Endothelial cell of umbilical vein (primary cell): ENCODE data around the gene OR2Y1.

Source experiments
- EZH2 ChIP-seq: IDR thresholded peaks from 2 replicates; pipeline ENCODE4 v1.6.1; 2012; ENCODE audit warnings: borderline replicate concordance, low read depth, mild to moderate bottlenecking, moderate library complexity, low read length, inconsistent platforms; ENCODE audit not compliant: severe bottlenecking
- MAX ChIP-seq: IDR thresholded peaks from 2 replicates; pipeline ENCODE4 v1.6.1; 2011; ENCODE audit not compliant: insufficient read depth, insufficient read length
- POLR2A ChIP-seq: IDR thresholded peaks from 2 replicates; pipeline ENCODE4 v1.6.1; 2012; ENCODE audit warnings: low read depth, mild to moderate bottlenecking, control low read depth, low read length

- TF ChIP-seq MAX (no peak), EZH2 (no peak), POLR2A (no peak)
Measured at GRCh38 chr5:180689775-180690174, 50.1 kb downstream of the OR2Y1 start.
